Gastroesophageal sphincter (tissue), 3 donors: ENCODE results near the gene BNIP5.

ENCODE experiments used
- CTCF ChIP-seq, 4 experiments: fragments of 200-600 bp in 2 of 4; fragments of 450-650 bp in 2 of 4; sonication (generic) in 1 of 4; IDR thresholded peaks; one replicate each; pipeline ENCODE4 v1.5.1; 2017 to 2019; ENCODE audit warnings: antibody characterized with exemption in 4 of 4, mild to moderate bottlenecking in 2 of 4, moderate library complexity in 2 of 4
- EP300 ChIP-seq: sonication (generic); formaldehyde crosslinking; IDR thresholded peaks from one replicate; pipeline ENCODE4 v1.6.1; 2017; ENCODE audit warnings: antibody characterized with exemption, mild to moderate bottlenecking
- POLR2A ChIP-seq, 2 donors: fragments of 450-650 bp; IDR thresholded peaks; one replicate each; pipeline ENCODE4 v1.6.1; 2017; ENCODE audit warnings: antibody characterized with exemption in 2 of 2, mild to moderate bottlenecking in 2 of 2, moderate library complexity in 1 of 2
- POLR2AphosphoS5 ChIP-seq: sonication (generic); formaldehyde crosslinking; IDR thresholded peaks from one replicate; pipeline ENCODE4 v1.6.1; 2017; ENCODE audit warnings: antibody characterized with exemption

DNA sequence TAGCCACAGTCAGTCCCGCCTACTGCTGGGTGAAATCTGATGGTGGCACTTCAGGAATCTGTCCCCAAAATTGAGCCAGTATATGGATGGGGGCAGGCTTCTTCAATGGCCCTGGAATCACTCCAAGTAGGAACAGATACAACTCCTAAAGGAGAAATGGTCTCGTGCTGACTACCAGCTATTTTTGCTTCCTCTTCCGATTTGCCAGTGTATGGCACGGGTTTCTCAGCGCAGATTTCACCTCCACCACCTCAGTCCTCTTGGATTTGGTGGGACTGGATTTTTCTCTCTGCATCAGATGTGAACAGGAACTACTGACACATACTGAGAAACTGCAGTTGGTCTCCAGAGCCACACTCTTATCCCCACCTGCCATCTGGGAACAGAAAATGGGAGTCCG, 39.6 kb downstream of the BNIP5 start:
- TF ChIP-seq CTCF (IDR thresholded peaks at IDR 0.05) (no peak), EP300 (no peak), POLR2AphosphoS5 (no peak), POLR2A (IDR thresholded peaks at IDR 0.05) (no peak)
